Measurements from ENCODE around the gene PLN.
A peak's percentile ranks its signal among the peaks of the same experiment; 100 is the strongest.

Gene PLN

GRCh38 chr6:118580585-118581419, 32.7 kb downstream of the PLN start:
- DNase-seq = peak; percentile 87

- no peak for DNase-seq
These were observed 33.4 kb downstream of the PLN start for GRCh38 chr6:118581489-118581959.

GRCh38 chr6:118584911-118585310, 36.8 kb downstream of the PLN start:
- no peak for DNase-seq

GRCh38 chr6:118586746-118587485, 38.8 kb downstream of the PLN start:
- DNase-seq = no peak

GRCh38 chr6:118588626-118589025, 40.5 kb downstream of the PLN start:
- no peak for DNase-seq

- DNase-seq = no peak
These were observed 41.1 kb downstream of the PLN start for GRCh38 chr6:118589186-118589585.

GRCh38 chr6:118589649-118590365, 41.7 kb downstream of the PLN start:
- DNase-seq = no peak

GRCh38 chr6:118591897-118592296, 43.8 kb downstream of the PLN start:
- DNase-seq = no peak

- no peak for DNase-seq
These were observed 46.8 kb downstream of the PLN start for GRCh38 chr6:118594877-118595276.

GRCh38 chr6:118596774-118597320, 48.8 kb downstream of the PLN start:
- DNase-seq = no peak

GRCh38 chr6:118597636-118598035, 49.5 kb downstream of the PLN start:
- DNase-seq = no peak

- DNase-seq = no peak
These were observed 50.2 kb downstream of the PLN start for GRCh38 chr6:118598324-118598723.

GRCh38 chr6:118602300-118602699, 54.2 kb downstream of the PLN start:
- no peak for DNase-seq

GRCh38 chr6:118603372-118603771, 55.3 kb downstream of the PLN start:
- no peak for DNase-seq

- DNase-seq = no peak
These were observed 58.2 kb downstream of the PLN start for GRCh38 chr6:118606268-118606667.

GRCh38 chr6:118606858-118607257, 58.8 kb downstream of the PLN start:
- DNase-seq = no peak

All from eye (tissue), 1 donor.